Fibroblast of the aortic adventitia (primary cell): ENCODE measurements around the gene LUC7L2. TPM values are rescaled to one million over a fixed set of nuclear protein-coding genes. Genes with fewer than 3 reads are reported as not detected.

Source experiments
- DNase-seq: peaks from one replicate; pipeline ENCODE4 v3.0.0-alpha.2; 2010; ENCODE audit warnings: low read depth
- H3K4me3 ChIP-seq: 2 replicates; pipeline ENCODE4 v1.5.1; 2011; ENCODE audit warnings: low read depth, mild to moderate bottlenecking, control low read depth, low read length, moderate library complexity
- total RNA-seq: library from RNA; depleted of rRNA; stranded (reverse); fragments of >200 nt; gene quantifications from 2 replicates; pipeline ENCODE4 v1.2.3, GENCODE V29; 2012; ENCODE audit warnings: low replicate concordance
- TF ChIP-seq, protein P1 (sequence below): IDR thresholded peaks from 2 replicates; pipeline ENCODE4 v1.5.1; 2011; ENCODE audit warnings: mild to moderate bottlenecking, low read length, control low read depth, inconsistent platforms; ENCODE audit not compliant: insufficient read depth

The LUC7L2 gene
- total RNA-seq, 1 donor: 58.5 TPM

GRCh38 chr7:139384611-139385010 is 24.9 kb downstream of the LUC7L2 start:
- no peak for DNase-seq
- TF ChIP-seq, protein P1, sequence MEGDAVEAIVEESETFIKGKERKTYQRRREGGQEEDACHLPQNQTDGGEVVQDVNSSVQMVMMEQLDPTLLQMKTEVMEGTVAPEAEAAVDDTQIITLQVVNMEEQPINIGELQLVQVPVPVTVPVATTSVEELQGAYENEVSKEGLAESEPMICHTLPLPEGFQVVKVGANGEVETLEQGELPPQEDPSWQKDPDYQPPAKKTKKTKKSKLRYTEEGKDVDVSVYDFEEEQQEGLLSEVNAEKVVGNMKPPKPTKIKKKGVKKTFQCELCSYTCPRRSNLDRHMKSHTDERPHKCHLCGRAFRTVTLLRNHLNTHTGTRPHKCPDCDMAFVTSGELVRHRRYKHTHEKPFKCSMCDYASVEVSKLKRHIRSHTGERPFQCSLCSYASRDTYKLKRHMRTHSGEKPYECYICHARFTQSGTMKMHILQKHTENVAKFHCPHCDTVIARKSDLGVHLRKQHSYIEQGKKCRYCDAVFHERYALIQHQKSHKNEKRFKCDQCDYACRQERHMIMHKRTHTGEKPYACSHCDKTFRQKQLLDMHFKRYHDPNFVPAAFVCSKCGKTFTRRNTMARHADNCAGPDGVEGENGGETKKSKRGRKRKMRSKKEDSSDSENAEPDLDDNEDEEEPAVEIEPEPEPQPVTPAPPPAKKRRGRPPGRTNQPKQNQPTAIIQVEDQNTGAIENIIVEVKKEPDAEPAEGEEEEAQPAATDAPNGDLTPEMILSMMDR: no peak
- H3K4me3 ChIP-seq: no peak overlapping the region

- DNase-seq: no peak
- TF ChIP-seq, protein P1: no peak
- H3K4me3 ChIP-seq: no peak overlapping the region
Observed at GRCh38 chr7:139387594-139387993, 27.9 kb downstream of the LUC7L2 start.

GRCh38 chr7:139389091-139389490 is 29.4 kb downstream of the LUC7L2 start:
- no peak overlapping the region for H3K4me3 ChIP-seq
- DNase-seq: no peak
- TF ChIP-seq, protein P1: no peak

DNA sequence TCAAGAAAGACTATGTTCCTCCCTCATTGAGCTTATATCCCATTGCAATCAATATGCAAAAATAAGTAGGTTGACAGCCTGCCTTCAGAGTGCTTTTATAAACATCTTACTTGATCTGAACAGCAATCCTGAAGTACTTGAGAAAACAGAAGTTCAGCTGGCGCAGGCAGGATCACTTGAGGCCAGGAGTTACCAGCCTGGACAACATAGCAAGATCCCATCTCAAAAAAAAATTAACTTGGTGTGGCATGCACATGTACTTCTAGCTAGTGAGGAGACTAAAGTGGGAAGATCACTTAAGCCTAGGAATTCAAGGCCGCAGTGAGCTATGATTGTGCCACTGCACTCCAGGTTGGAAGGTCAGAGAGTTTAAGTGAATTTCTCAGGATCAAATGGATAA is 30.1 kb downstream of the LUC7L2 start:
- TF ChIP-seq, protein P1: no peak
- DNase-seq: no peak
- H3K4me3 ChIP-seq: no peak overlapping the region

GRCh38 chr7:139393621-139394211 is 34.0 kb downstream of the LUC7L2 start:
- H3K4me3 ChIP-seq: no peak overlapping the region
- DNase-seq: no peak
- TF ChIP-seq, protein P1: no peak

GRCh38 chr7:139394540-139394939 is 34.8 kb downstream of the LUC7L2 start:
- H3K4me3 ChIP-seq: no peak overlapping the region
- no peak for DNase-seq
- TF ChIP-seq, protein P1: no peak

GRCh38 chr7:139396323-139396951 is 36.7 kb downstream of the LUC7L2 start:
- no peak for DNase-seq
- H3K4me3 ChIP-seq: no peak overlapping the region
- TF ChIP-seq, protein P1: no peak
